GM12875 (cell line): ENCODE data around the gene ACTL8.

Source experiments
- H3K4me3 ChIP-seq: one replicate; pipeline ENCODE4 v1.5.1; 2011; ENCODE audit warnings: low read depth, low read length, control low read depth
- TF ChIP-seq, protein P1 (sequence below): IDR thresholded peaks from 2 replicates; pipeline ENCODE4 v1.5.1; 2011; ENCODE audit warnings: low read depth, mild to moderate bottlenecking, control low read depth, inconsistent platforms, low read length, moderate library complexity, borderline replicate concordance; ENCODE audit not compliant: insufficient read depth

The ACTL8 gene

DNA sequence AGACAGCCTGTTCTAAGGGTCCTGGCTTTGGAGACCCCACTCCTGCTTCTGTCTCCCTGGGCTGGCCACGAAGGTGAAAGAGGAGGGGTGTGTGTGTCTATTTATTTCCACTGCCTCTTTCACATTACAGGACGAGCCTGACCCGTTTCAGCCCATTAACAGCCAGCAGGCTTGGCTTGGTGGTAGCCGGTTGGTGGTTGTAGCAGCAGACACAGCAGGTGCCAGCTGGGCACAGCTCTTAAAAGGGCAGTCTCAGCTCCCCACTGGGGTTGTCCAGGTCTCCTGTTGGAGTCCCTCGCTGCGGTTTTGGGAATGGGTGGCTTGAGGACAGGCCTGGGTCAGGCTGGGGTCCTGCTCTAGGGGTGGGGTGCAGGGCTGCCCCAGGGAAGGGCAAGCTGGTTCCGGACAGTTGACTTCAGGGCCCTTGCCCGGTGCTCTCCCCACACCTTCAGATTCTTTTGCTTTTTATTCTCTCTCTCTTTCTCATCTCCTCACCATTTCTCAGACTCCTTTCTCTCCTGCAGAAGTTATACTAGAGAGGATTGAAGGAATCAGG lies 84.6 kb downstream of the ACTL8 start:
- H3K4me3 ChIP-seq, result no peak overlapping the region
- TF ChIP-seq, protein P1, sequence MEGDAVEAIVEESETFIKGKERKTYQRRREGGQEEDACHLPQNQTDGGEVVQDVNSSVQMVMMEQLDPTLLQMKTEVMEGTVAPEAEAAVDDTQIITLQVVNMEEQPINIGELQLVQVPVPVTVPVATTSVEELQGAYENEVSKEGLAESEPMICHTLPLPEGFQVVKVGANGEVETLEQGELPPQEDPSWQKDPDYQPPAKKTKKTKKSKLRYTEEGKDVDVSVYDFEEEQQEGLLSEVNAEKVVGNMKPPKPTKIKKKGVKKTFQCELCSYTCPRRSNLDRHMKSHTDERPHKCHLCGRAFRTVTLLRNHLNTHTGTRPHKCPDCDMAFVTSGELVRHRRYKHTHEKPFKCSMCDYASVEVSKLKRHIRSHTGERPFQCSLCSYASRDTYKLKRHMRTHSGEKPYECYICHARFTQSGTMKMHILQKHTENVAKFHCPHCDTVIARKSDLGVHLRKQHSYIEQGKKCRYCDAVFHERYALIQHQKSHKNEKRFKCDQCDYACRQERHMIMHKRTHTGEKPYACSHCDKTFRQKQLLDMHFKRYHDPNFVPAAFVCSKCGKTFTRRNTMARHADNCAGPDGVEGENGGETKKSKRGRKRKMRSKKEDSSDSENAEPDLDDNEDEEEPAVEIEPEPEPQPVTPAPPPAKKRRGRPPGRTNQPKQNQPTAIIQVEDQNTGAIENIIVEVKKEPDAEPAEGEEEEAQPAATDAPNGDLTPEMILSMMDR, result no peak

DNA sequence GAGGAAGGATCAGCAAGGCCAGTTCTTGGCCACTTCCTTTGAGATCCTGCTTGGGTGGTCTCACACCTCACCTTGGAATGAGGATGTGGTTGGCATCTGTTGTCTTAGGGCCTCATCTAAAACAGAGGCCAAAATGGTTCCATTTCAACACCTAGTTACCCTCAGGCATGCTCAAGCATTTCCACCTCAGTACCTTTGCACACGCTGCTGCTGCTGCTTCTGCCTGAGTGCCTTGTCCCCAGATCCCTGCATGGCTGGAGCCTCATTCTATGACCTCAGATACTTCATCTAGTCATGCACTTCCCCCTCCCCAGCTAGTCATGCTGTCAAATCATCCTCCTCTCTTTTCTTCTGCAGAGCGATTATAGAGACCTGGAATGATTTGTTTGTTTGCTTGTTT lies 86.8 kb downstream of the ACTL8 start:
- no peak overlapping the region for H3K4me3 ChIP-seq
- TF ChIP-seq, protein P1, result no peak

GRCh38 chr1:17842686-17843085 lies 87.6 kb downstream of the ACTL8 start:
- H3K4me3 ChIP-seq, result no peak overlapping the region
- TF ChIP-seq, protein P1, result no peak

DNA sequence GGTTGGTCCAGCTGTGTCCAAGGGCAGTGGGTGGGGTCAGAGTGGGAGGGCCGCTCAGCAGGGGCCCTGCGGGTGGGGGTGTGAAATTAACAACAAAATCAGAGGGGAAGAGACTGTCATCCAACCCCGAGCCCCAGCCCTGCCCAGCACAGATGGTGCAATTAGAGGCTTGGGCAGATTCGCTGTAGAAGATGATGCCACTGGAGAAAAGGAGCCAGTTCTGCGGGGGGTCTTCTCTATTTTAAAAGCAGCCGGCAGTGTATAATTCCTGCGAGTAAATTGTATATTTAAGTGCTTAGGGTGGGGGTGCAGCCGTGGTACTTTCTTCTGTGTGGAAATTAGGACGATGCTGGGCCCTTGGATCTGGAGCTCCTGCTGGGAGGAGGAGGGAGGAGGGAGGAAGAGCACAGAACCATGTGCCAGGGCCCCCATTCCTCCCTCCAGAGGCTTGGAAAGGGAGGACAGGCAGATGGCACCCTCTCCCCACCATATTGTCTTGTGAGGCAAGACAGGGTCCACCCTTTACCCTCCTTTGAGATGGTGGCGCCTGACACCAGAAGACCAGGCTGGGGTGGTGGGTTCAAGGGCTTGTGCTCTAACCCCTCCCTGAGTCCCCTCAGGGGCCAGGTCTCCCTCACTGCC lies 89.2 kb downstream of the ACTL8 start:
- TF ChIP-seq, protein P1, result no peak
- H3K4me3 ChIP-seq, result no peak overlapping the region

DNA sequence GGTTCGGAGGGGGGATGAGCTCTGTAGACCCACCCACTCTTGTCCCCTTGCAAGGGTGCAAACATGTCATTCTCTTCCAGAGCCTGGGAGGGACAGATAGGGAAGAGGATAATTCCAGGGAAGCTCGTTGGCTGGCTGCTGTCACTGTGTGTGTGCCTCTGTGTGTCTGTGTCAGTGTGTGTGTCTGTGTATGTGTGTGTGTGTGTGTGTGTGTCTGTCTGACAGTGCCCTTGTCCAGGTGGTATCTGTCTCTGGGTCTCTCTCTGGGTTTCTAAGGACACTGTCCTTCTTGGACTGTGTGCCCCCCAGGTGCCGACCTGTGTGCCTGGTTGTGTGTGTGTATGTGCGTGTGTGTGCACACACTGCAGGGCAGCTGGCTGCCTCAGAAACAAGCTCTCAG lies 90.5 kb downstream of the ACTL8 start:
- H3K4me3 ChIP-seq, result no peak overlapping the region
- TF ChIP-seq, protein P1, result no peak

DNA sequence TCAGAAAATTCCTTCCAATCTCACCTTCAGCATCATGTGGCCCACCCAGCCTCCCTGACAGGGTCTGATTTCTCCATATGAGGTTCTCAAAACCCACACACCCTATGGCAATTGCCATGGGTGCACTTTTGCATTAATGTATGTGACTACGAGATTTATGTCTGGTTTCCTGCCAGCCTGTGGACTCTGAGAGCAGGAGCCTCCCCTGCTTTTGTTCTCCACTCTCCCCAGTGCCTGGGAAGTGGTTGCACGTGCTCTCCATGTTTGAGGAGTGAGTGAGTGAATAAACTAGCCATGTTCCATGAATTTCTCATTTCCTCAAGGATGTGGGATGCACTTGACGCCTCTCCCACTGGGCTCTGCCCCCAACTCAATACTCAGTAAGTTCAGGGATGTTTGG lies 91.2 kb downstream of the ACTL8 start:
- TF ChIP-seq, protein P1, result no peak
- no peak overlapping the region for H3K4me3 ChIP-seq

- TF ChIP-seq, protein P1, result no peak
- no peak overlapping the region for H3K4me3 ChIP-seq
Measured at GRCh38 chr1:17847111-17847510, 92.0 kb downstream of the ACTL8 start.
